ENCODE results near the gene ITGA7. TPM values are rescaled to one million over a fixed set of nuclear protein-coding genes. Genes with fewer than 3 reads are reported as not detected.

The ITGA7 gene
- total and polyA plus RNA-seq, 2 of the 8 experiments (the other 6 are each of a cell fraction or from before 2014, with no cell fraction given): 57.6 to 86.1 TPM

- TF ChIP-seq CBX8 (IDR thresholded peaks at IDR 0.05; ENCODE audit: borderline replicate concordance, low read depth, low read length) (no peak), SUZ12 (IDR thresholded peaks at IDR 0.05; ENCODE audit: low read length) (no peak), HDAC2 (IDR thresholded peaks at IDR 0.05; ENCODE audit: borderline replicate concordance in 1 of 2, low read depth in 2 of 2, low read length in 2 of 2) (peak in 1 of 2 experiments; percentile 65; a peak in 1 of 4 replicates), ATF3 (IDR thresholded peaks at IDR 0.05; ENCODE audit: insufficient read depth, low read depth, low read length) (no peak), RXRA (IDR thresholded peaks at IDR 0.05; ENCODE audit: insufficient read depth, low read depth, low read length) (no peak), SRF (IDR thresholded peaks at IDR 0.05; ENCODE audit: low read depth, low read length) (no peak), CTCF (IDR thresholded peaks at IDR 0.05; ENCODE audit: control extremely low read depth in 1 of 3, insufficient read depth in 1 of 3, low read depth in 1 of 3, low read length in 3 of 3) (peak; percentile 78 to 100 (median 99)), ASH2L (IDR thresholded peaks at IDR 0.05; ENCODE audit: low read length) (peak; percentile 36), E2F6 (IDR thresholded peaks at IDR 0.05) (no peak), NRF1 (IDR thresholded peaks at IDR 0.05; ENCODE audit: low read depth, low read length) (no peak), JUND (IDR thresholded peaks at IDR 0.05; ENCODE audit: low read length) (peak; percentile 55; the same call in 1 of the 2 replicates), JUN (IDR thresholded peaks at IDR 0.05; ENCODE audit: low read depth, low read length) (no peak), SP1 (IDR thresholded peaks at IDR 0.05; ENCODE audit: low read depth, low read length) (peak; percentile 53), FOSL1 (IDR thresholded peaks at IDR 0.05; ENCODE audit: insufficient read depth, low read depth, low read length) (no peak), SIN3A (conservative IDR thresholded peaks at IDR 0.05 in 1 of 2, IDR thresholded peaks at IDR 0.05 in 1 of 2; ENCODE audit: low read depth in 1 of 2, low read length in 2 of 2) (peak; percentile 83 to 95; a peak in 3 of 4 replicates), TAF7 (optimal IDR thresholded peaks at IDR 0.05; ENCODE audit: borderline replicate concordance, low read depth, low read length) (peak; percentile 47)
Observed at GRCh38 chr12:55736780-55737580, 29.3 kb upstream of the ITGA7 start (continued).
